Panc1 (cell line): ENCODE measurements around the gene RARRES2. TPM values are rescaled to one million over a fixed set of nuclear protein-coding genes. Genes with fewer than 3 reads are reported as not detected.

Source experiments
- ATAC-seq: fragments of 200-7000 bp; cut with Tn5 transposase; 2 replicates; pipeline ENCODE4 v1.9.1; 2020; ENCODE audit warnings: mild to moderate bottlenecking, moderate library complexity
- Bru-seq: library from RNA; stranded (reverse); fragments of 400-500 nt; gene quantifications from one replicate; lab custom pipeline; 2021; lab: Mats Ljungman, UMichigan
- BruChase-seq, 2 experiments: library from RNA; stranded (reverse); fragments of 400-500 nt; gene quantifications; one replicate each; lab custom pipeline; 2021; lab: Mats Ljungman, UMichigan
- BruUV-seq: library from RNA; stranded (reverse); fragments of 400-500 nt; replicated peaks from 2 replicates; lab custom pipeline; 2021; lab: Mats Ljungman, UMichigan
- CTCF ChIA-PET: fragments of 300-600 bp; sonication (Branson Sonifier 250); formaldehyde crosslinking; loops from one replicate; lab custom pipeline; 2022; ENCODE audit warnings: antibody characterized with exemption; lab: Charles Lee
- POLR2A ChIA-PET: fragments of 300-600 bp; sonication (Branson Sonifier 250); formaldehyde crosslinking; loops from one replicate; lab custom pipeline; 2022; ENCODE audit warnings: antibody characterized with exemption; lab: Charles Lee
- DNase-seq: peaks from one replicate; pipeline ENCODE4 v3.0.0-alpha.2; 2010; ENCODE audit warnings: low read depth, low spot score
- H3K27ac ChIP-seq: 2 replicates; pipeline ENCODE4 v1.5.1; 2011; ENCODE audit warnings: mild to moderate bottlenecking, low read length, inconsistent platforms
- H3K27me3 ChIP-seq: fragments of 200-500 bp; sonication (Bioruptor generic); 2 replicates; pipeline ENCODE4 v1.6.0; 2014; ENCODE audit warnings: low read length, inconsistent platforms; ENCODE audit not compliant: control insufficient read depth, insufficient read depth
- H3K36me3 ChIP-seq: fragments of 200-500 bp; sonication (Bioruptor generic); 2 replicates; pipeline ENCODE4 v1.5.1; 2014; ENCODE audit warnings: inconsistent platforms, mild to moderate bottlenecking, low read length, moderate library complexity; ENCODE audit not compliant: control insufficient read depth, insufficient read depth
- H3K4me1 ChIP-seq: 2 replicates; pipeline ENCODE4 v1.5.1; 2011; ENCODE audit warnings: inconsistent platforms, mild to moderate bottlenecking, low read length, moderate library complexity; ENCODE audit not compliant: control insufficient read depth, insufficient read depth
- H3K4me3 ChIP-seq, 2 experiments: 2 replicates each; pipeline ENCODE4 v1.5.1; 2011 to 2012; ENCODE audit warnings: low read depth in 2 of 2, low read length in 2 of 2, mild to moderate bottlenecking in 2 of 2, inconsistent platforms in 1 of 2, moderate library complexity in 1 of 2
- H3K9me3 ChIP-seq: fragments of 200-500 bp; sonication (Bioruptor generic); 2 replicates; pipeline ENCODE4 v1.5.1; 2014; ENCODE audit warnings: low read depth, mild to moderate bottlenecking, inconsistent platforms, low read length, moderate library complexity; ENCODE audit not compliant: control insufficient read depth, insufficient read depth
- POLR2AphosphoS5 ChIP-seq: IDR thresholded peaks from 2 replicates; pipeline ENCODE4 v1.6.1; 2012; ENCODE audit warnings: mild to moderate bottlenecking, low read depth, low read length, moderate library complexity
- SIN3A ChIP-seq: IDR thresholded peaks from 2 replicates; pipeline ENCODE4 v1.6.1; 2012; ENCODE audit warnings: low read depth, mild to moderate bottlenecking, low read length, moderate library complexity, borderline replicate concordance; ENCODE audit not compliant: insufficient read depth
- TCF7L2 ChIP-seq: IDR thresholded peaks from 2 replicates; pipeline ENCODE4 v1.6.1; 2011; ENCODE audit warnings: mild to moderate bottlenecking, low read depth, low read length, inconsistent platforms
- in situ Hi-C: cut with HindIII; loops from 2 replicates; pipeline ENCODE4 v1.10.0; 2016; ENCODE audit warnings: low sequenced_read_pairs, low pct_unique_long_range_greater_than_20kb
- intact Hi-C: fragments of 100-400 bp; cut with micrococcal nuclease; formaldehyde crosslinking; loops from one replicate; pipeline ENCODE4 v1.10.0; 2022; ENCODE audit not compliant: unreplicated experiment
- long read RNA-seq: library from polyadenylated mRNA; unstranded; transcript quantifications from one replicate; pipeline ENCODE4 v2.0.0, GENCODE V29; 2021; ENCODE audit not compliant: unreplicated experiment
- polyA plus RNA-seq: library from polyadenylated mRNA; unstranded; fragments of >200 nt; gene quantifications from one replicate; pipeline ENCODE4 v1.2.1, GENCODE V29; 2012; ENCODE audit warnings: missing spikeins; ENCODE audit not compliant: insufficient read length
- total RNA-seq: library from RNA; stranded (reverse); gene quantifications from one replicate; pipeline ENCODE4 v1.2.1, GENCODE V29; 2021; ENCODE audit not compliant: unreplicated experiment
- TF ChIP-seq, protein P1 (sequence below): fragments of 450-650 bp; IDR thresholded peaks from 2 replicates; pipeline ENCODE4 v1.5.1; 2017; ENCODE audit warnings: mild to moderate bottlenecking
- TF ChIP-seq, protein P2 (sequence below), 2 experiments: IDR thresholded peaks; 2 replicates each; pipeline ENCODE4 v1.6.1; 2011 to 2012; ENCODE audit warnings: low read depth in 2 of 2, control low read depth in 1 of 2, low read length in 1 of 2, mild to moderate bottlenecking in 1 of 2, moderate library complexity in 1 of 2; ENCODE audit not compliant: insufficient read depth in 1 of 2

RARRES2 gene
- total RNA-seq (1.1 TPM), Bru-seq, nascent RNA (percentile 14 among the genes with signal in this experiment), BruChase-seq, experiment 1, labeled RNA remaining after a 2-hour chase (percentile 14 among the genes with signal in this experiment), BruChase-seq, experiment 2, labeled RNA remaining after a 6-hour chase (not detected)
- not detected for polyA plus RNA-seq
- long read RNA-seq: 0 reads

DNA sequence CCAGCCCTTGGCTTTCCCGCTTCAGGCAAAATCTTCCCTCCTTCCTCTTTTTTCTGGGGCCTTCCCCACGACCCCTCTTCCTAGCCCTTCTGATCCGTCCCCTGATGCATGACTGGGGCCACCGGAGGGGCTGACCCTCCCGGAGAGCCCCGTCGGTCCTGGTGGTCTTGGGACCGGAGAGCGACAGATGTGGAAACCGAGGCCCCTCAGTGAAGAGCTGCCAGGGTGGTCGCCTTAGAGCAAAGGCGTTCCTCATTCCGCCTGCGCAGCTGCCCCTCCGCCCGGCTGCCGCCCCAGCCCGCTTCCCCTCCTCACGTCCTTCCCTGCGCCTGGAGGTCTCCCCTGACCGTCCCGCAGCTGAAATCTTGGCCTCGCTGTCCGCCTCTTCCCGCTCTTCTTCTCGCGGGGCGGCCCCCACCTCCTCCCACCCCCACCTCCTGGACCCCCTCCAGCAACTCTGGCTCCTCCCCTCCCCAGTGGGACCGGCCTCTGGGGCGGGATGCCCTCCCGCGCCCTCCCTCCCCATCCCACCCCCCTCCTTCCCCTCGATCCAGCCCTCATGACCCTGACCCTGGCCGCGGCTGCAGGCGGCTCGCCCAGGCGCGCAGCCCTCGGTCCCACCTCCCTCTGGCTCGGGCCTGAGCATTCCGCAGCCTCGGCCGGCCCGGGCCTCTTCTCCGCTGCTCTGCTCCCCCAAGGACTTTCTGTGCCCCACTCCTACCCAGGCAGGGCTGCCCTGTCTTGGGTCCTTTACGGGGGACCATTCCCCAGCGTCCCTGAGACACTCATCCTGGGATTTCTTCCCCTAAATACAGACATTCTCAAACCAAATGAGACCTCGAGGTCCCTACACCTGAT lies at the start of gene RARRES2:
RARRES2 (minus strand) TSS at position 367 of the 858 bp plus-strand sequence. CDS start 1,020 bp downstream, outside the sequence.
- CTCF ChIA-PET: no interaction called here
- in situ Hi-C loops: no loop called here
- no peak for ATAC-seq

DNA sequence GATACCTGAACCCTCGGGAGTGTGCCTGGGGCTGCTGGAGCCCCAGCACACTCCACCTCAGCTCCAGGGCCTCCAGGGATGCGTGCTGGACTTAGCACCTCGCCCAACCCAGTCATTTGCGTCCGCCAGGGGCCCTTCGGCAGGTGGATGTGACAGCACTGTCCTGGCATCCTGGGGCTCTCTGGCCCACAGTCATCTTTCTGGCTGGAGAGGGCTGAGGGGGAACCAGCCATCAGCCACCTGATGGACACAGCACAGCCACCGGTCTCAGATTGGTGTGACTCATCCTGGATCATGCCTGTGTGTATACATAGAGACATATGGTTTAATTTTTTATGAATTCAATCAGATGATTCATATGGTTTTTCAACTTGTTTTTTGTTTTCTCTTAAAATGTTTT lies 48.8 kb upstream of the RARRES2 start:
- no peaks in the 10 kb centered on the region for H3K4me1 ChIP-seq
- TF ChIP-seq, protein P1, sequence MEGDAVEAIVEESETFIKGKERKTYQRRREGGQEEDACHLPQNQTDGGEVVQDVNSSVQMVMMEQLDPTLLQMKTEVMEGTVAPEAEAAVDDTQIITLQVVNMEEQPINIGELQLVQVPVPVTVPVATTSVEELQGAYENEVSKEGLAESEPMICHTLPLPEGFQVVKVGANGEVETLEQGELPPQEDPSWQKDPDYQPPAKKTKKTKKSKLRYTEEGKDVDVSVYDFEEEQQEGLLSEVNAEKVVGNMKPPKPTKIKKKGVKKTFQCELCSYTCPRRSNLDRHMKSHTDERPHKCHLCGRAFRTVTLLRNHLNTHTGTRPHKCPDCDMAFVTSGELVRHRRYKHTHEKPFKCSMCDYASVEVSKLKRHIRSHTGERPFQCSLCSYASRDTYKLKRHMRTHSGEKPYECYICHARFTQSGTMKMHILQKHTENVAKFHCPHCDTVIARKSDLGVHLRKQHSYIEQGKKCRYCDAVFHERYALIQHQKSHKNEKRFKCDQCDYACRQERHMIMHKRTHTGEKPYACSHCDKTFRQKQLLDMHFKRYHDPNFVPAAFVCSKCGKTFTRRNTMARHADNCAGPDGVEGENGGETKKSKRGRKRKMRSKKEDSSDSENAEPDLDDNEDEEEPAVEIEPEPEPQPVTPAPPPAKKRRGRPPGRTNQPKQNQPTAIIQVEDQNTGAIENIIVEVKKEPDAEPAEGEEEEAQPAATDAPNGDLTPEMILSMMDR: no peak
- TF ChIP-seq, protein P2, sequence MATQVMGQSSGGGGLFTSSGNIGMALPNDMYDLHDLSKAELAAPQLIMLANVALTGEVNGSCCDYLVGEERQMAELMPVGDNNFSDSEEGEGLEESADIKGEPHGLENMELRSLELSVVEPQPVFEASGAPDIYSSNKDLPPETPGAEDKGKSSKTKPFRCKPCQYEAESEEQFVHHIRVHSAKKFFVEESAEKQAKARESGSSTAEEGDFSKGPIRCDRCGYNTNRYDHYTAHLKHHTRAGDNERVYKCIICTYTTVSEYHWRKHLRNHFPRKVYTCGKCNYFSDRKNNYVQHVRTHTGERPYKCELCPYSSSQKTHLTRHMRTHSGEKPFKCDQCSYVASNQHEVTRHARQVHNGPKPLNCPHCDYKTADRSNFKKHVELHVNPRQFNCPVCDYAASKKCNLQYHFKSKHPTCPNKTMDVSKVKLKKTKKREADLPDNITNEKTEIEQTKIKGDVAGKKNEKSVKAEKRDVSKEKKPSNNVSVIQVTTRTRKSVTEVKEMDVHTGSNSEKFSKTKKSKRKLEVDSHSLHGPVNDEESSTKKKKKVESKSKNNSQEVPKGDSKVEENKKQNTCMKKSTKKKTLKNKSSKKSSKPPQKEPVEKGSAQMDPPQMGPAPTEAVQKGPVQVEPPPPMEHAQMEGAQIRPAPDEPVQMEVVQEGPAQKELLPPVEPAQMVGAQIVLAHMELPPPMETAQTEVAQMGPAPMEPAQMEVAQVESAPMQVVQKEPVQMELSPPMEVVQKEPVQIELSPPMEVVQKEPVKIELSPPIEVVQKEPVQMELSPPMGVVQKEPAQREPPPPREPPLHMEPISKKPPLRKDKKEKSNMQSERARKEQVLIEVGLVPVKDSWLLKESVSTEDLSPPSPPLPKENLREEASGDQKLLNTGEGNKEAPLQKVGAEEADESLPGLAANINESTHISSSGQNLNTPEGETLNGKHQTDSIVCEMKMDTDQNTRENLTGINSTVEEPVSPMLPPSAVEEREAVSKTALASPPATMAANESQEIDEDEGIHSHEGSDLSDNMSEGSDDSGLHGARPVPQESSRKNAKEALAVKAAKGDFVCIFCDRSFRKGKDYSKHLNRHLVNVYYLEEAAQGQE (IDR thresholded peaks at IDR 0.05; ENCODE audit: insufficient read depth in 1 of 2, low read depth in 2 of 2, low read length in 1 of 2): no peak
- TF ChIP-seq SIN3A (no peak), TCF7L2 (no peak), POLR2AphosphoS5 (no peak)
- ATAC-seq (no peak), DNase-seq (no peak)
- no peaks in the 10 kb centered on the region for H3K9me3 ChIP-seq
- intact Hi-C loops (no loop called here), in situ Hi-C loops (no loop called here)
- no peaks in the 10 kb centered on the region for H3K27me3 ChIP-seq
- no peaks in the 10 kb centered on the region for H3K36me3 ChIP-seq
- ChIA-PET CTCF (no interaction called here), POLR2A (no interaction called here)
- no peak overlapping the region for H3K4me3 ChIP-seq
- no peak overlapping the region for H3K27ac ChIP-seq
- no TSS peak for BruUV-seq

More for the DNA sequence above, at the start of gene RARRES2:
- Histone ChIP-seq H3K27ac (no peak within 1 kb of the TSS), H3K36me3 (no peaks in the 10 kb centered on the region), H3K4me1 (peaks cover 3% of the 10 kb centered on the region; the same call in 1 of the 2 replicates), H3K27me3 (no peaks in the 10 kb centered on the region), H3K4me3 (no peak within 1 kb of the TSS), H3K9me3 (peaks cover 11% of the 10 kb centered on the region; the same call in 1 of the 2 replicates)
- no peak for TF ChIP-seq POLR2AphosphoS5
- no peak for TF ChIP-seq SIN3A
- TF ChIP-seq, protein P1: no peak
- TF ChIP-seq, protein P2 (IDR thresholded peaks at IDR 0.05; ENCODE audit: insufficient read depth in 1 of 2, low read depth in 2 of 2, low read length in 1 of 2): no peak
- TF ChIP-seq TCF7L2: no peak
- no TSS peak for BruUV-seq
- intact Hi-C loops: no loop called here
- DNase-seq: no peak
- POLR2A ChIA-PET: no interaction called here
